Activated CD4-positive, alpha-beta memory T cell treated with anti-CD3 and anti-CD28 coated beads, Interleukin-2, amount 10 ng/mL, durations not matched to agents 7 days and 5 days (primary cell): ENCODE data around the gene FARS2. TPM values are rescaled to one million over a fixed set of nuclear protein-coding genes. Genes with fewer than 3 reads are reported as not detected.

Experiments used
- CTCF ChIA-PET: fragments of 350-600 bp; sonication (Branson Sonifier 250); formaldehyde crosslinking; loops from one replicate; lab custom pipeline; 2021; ENCODE audit warnings: antibody characterized with exemption, inconsistent platforms; lab: Charles Lee
- POLR2A ChIA-PET: fragments of 350-600 bp; sonication (Branson Sonifier 250); formaldehyde crosslinking; loops from one replicate; lab custom pipeline; 2021; ENCODE audit warnings: antibody characterized with exemption; lab: Charles Lee
- DNase-seq: peaks from one replicate; pipeline ENCODE4 v3.0.0-alpha.2; 2020
- H3K27ac Mint-ChIP-seq: one replicate; pipeline ENCODE4 v1.8.0; 2021; ENCODE audit warnings: mild to moderate bottlenecking, mixed read lengths
- H3K27me3 Mint-ChIP-seq: one replicate; pipeline ENCODE4 v1.8.0; 2021; ENCODE audit warnings: mixed read lengths
- H3K36me3 Mint-ChIP-seq: one replicate; pipeline ENCODE4 v1.8.0; 2021; ENCODE audit warnings: low read depth, mixed read lengths
- H3K4me1 Mint-ChIP-seq: one replicate; pipeline ENCODE4 v1.8.0; 2021; ENCODE audit warnings: mixed read lengths
- H3K4me3 Mint-ChIP-seq: one replicate; pipeline ENCODE4 v1.8.0; 2021; ENCODE audit warnings: mild to moderate bottlenecking, mixed read lengths
- H3K9me3 Mint-ChIP-seq: one replicate; pipeline ENCODE4 v1.8.0; 2021; ENCODE audit warnings: mixed read lengths
- total RNA-seq, 2 experiments: library from RNA; stranded (reverse); gene quantifications; one replicate each; pipeline ENCODE4 v1.2.3, GENCODE V29; 2021

The FARS2 gene
- total RNA-seq, 2 experiments from 2014 or later, result 17.6 to 18.7 TPM

GRCh38 chr6:5738211-5738610, 476.9 kb downstream of the FARS2 start:
- H3K4me1 Mint-ChIP-seq, result peaks cover 5% of the 10 kb centered on the region
- POLR2A ChIA-PET, result no interaction called here
- no peaks in the 10 kb centered on the region for H3K9me3 Mint-ChIP-seq
- H3K36me3 Mint-ChIP-seq, result no peaks in the 10 kb centered on the region
- H3K4me3 Mint-ChIP-seq, result no peak overlapping the region
- H3K27me3 Mint-ChIP-seq, result no peaks in the 10 kb centered on the region
- no peak for DNase-seq
- CTCF ChIA-PET, result interaction anchor here (0.6 kb wide), 1 partner anchor 594 kb away, joined by 3 read pairs; no protein-coding TSS in a partner anchor
- no peak overlapping the region for H3K27ac Mint-ChIP-seq

DNA sequence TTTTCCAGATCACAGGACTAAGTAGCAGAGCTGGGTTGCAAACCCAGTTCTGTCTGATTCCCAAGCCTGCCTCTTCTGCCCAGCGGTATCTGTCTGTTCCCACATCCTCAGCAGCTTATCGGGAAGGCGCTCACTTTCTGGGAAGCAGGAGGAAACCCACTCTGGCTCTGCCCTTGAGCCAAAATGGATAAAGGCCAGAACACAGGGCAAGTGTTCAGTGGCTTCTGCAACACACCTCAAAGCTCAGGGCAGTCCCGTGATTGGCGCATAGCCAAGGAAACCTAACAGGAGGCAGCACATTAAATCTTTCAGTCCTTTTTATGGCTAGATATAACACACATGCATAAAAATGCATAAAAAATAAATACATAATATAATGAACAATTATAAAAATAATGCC, 483.2 kb downstream of the FARS2 start:
- H3K36me3 Mint-ChIP-seq, result peaks cover 2% of the 10 kb centered on the region
- CTCF ChIA-PET, result no interaction called here

GRCh38 chr6:5745081-5745480, 483.8 kb downstream of the FARS2 start:
- CTCF ChIA-PET, result no interaction called here
- no peak for DNase-seq
- Mint-ChIP-seq H3K27ac (no peak overlapping the region), H3K4me3 (no peak overlapping the region), H3K9me3 (no peaks in the 10 kb centered on the region), H3K4me1 (no peaks in the 10 kb centered on the region), H3K27me3 (no peaks in the 10 kb centered on the region), H3K36me3 (peaks cover 2% of the 10 kb centered on the region)
- POLR2A ChIA-PET, result no interaction called here

More for the DNA sequence above, 483.2 kb downstream of the FARS2 start:
- no peak for DNase-seq
- H3K4me1 Mint-ChIP-seq, result no peaks in the 10 kb centered on the region
- no peak overlapping the region for H3K27ac Mint-ChIP-seq
- H3K9me3 Mint-ChIP-seq, result no peaks in the 10 kb centered on the region
- POLR2A ChIA-PET, result no interaction called here
- no peak overlapping the region for H3K4me3 Mint-ChIP-seq
- H3K27me3 Mint-ChIP-seq, result no peaks in the 10 kb centered on the region

DNA sequence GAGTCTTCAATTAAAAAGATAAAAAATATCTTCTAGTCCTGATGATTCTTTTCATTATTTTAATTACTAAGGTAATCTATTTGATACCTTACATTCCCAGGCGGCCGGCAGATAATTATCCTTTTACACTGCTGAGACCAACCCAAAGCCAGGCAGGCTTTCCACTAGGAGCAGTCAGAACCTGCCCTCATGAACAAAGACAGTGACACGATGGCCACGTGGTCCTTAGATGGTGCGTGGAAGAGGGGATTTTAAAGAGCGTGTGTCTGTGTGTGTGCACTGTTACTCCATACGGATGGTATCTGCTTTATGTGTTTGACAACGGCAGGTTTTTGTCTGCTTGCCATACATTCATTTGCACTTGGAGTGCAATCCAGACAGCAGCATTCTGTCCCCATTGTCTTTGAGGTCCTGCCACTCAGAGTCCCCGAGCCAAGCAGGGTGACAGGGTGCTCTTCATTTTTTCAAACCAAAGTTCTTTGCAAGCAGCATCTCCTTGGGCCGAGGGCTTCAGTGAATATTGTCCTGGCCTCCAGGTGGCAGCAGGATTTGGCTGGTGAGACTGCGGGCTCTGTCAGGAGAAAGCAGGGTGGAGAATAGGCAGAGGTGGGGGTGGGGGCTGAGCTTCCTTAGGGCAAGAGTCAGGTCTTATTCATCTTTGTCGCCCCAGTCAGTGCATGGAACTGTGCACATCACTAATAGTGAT, 484.9 kb downstream of the FARS2 start:
- Mint-ChIP-seq H3K36me3 (peaks cover 2% of the 10 kb centered on the region), H3K27ac (no peak overlapping the region), H3K9me3 (peaks cover 4% of the 10 kb centered on the region), H3K4me1 (no peaks in the 10 kb centered on the region), H3K27me3 (no peaks in the 10 kb centered on the region), H3K4me3 (no peak overlapping the region)
- ChIA-PET CTCF (no interaction called here), POLR2A (no interaction called here)
- DNase-seq, result no peak

DNA sequence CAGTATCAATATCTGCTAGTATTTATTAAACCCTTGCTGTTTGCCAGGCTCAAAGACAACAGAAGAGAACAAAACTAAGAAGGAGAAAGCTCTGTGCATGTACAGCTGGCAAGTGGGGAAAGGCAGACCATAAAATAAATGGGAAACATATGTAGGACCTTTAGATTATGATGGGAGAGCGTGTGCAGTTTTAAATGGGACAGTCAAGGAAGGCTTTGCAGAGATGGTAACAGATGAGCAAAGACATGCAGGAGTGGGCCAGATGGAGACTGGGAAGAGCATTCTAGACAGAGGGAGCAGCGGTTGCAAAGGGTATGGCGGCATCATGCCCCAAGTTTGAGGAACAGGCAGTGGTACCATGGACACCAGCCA, 485.4 kb downstream of the FARS2 start:
- H3K9me3 Mint-ChIP-seq, result peaks cover 4% of the 10 kb centered on the region
- no peak for DNase-seq
- CTCF ChIA-PET, result no interaction called here
- no peak overlapping the region for H3K4me3 Mint-ChIP-seq
- POLR2A ChIA-PET, result no interaction called here
- H3K27ac Mint-ChIP-seq, result no peak overlapping the region
- no peaks in the 10 kb centered on the region for H3K27me3 Mint-ChIP-seq
- no peaks in the 10 kb centered on the region for H3K4me1 Mint-ChIP-seq
- H3K36me3 Mint-ChIP-seq, result peaks cover 2% of the 10 kb centered on the region

DNA sequence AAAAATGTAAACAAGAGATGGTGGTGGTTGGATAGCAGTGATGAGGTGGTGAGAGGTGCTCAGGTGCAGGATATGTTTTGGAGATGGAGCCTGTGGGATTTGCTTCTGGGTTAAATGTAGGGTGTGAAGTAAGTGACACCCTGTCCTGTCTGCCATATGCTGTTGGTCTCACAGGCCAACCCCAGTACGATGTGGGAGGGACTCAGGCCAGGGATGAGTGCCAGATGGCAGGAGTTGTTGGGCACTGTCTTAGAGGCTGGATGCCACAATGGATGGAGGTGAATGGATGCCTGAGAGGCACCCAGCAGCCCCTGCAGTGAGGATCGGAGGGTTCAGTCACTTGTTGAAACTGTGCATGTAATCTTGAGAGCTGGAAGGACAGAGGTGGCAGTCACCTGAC, 486.1 kb downstream of the FARS2 start:
- Mint-ChIP-seq H3K9me3 (peaks cover 4% of the 10 kb centered on the region), H3K4me1 (no peaks in the 10 kb centered on the region), H3K4me3 (no peak overlapping the region), H3K27me3 (no peaks in the 10 kb centered on the region), H3K27ac (no peak overlapping the region), H3K36me3 (peaks cover 2% of the 10 kb centered on the region)
- POLR2A ChIA-PET, result no interaction called here
- CTCF ChIA-PET, result no interaction called here
- DNase-seq, result no peak

- ChIA-PET CTCF (no interaction called here), POLR2A (no interaction called here)
- no peak for DNase-seq
- H3K9me3 Mint-ChIP-seq, result peaks cover 4% of the 10 kb centered on the region
- H3K4me3 Mint-ChIP-seq, result no peak overlapping the region
- H3K36me3 Mint-ChIP-seq, result peaks cover 2% of the 10 kb centered on the region
- H3K27ac Mint-ChIP-seq, result no peak overlapping the region
- H3K4me1 Mint-ChIP-seq, result no peaks in the 10 kb centered on the region
- no peaks in the 10 kb centered on the region for H3K27me3 Mint-ChIP-seq
These were observed 487.8 kb downstream of the FARS2 start for GRCh38 chr6:5749016-5749650.

DNA sequence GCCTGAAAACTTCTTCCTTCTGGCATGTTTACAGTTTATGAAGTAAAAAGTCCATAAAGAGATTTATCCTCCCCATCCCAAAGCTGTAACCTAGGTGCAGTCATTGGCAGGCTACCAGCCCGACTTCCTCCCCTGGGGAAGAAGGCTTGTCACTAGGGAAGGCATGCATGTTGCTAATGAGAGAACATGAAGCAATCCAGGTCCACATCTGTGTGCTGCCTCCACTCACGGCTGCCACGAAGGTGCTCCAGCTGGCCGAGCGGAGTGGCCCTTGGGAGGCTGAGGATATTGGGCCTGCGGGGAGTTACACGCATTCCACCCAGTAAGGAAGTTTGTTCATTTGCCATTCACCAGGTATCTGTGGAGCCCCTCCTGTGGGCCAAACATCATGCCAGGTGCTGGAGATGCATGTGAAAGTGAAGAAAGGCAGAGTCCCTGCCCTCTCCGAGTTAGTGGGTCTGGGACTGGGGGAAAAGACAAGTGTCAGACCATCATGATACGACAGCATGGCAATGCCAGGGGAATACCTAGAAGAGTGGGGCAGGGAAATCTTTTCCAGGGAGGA, 488.4 kb downstream of the FARS2 start:
- no peak overlapping the region for H3K27ac Mint-ChIP-seq
- H3K36me3 Mint-ChIP-seq, result peaks cover 2% of the 10 kb centered on the region
- ChIA-PET POLR2A (no interaction called here), CTCF (no interaction called here)
- DNase-seq, result no peak
- H3K4me3 Mint-ChIP-seq, result no peak overlapping the region
- H3K9me3 Mint-ChIP-seq, result peaks cover 7% of the 10 kb centered on the region
- no peaks in the 10 kb centered on the region for H3K27me3 Mint-ChIP-seq
- H3K4me1 Mint-ChIP-seq, result no peaks in the 10 kb centered on the region

GRCh38 chr6:5751525-5752390, 490.4 kb downstream of the FARS2 start:
- Mint-ChIP-seq H3K27ac (no peak overlapping the region), H3K36me3 (peaks cover 7% of the 10 kb centered on the region), H3K27me3 (no peaks in the 10 kb centered on the region), H3K4me3 (no peak overlapping the region), H3K4me1 (no peaks in the 10 kb centered on the region), H3K9me3 (peaks cover 14% of the 10 kb centered on the region)
- ChIA-PET CTCF (no interaction called here), POLR2A (no interaction called here)
- no peak for DNase-seq

DNA sequence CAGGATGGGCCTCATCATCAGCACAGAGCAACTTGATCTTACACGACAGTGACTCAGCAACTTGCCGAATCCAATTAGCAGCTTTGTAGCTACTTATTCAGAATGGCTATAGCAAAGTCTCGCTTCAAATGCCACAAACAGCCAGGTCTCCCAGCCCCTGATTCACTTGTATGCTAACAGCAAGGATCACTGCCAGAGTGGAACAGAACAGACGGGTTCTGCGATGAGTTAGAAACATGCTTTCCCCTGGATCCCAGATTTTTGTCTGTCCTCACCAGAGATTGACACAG, 491.0 kb downstream of the FARS2 start:
- Mint-ChIP-seq H3K9me3 (peaks cover 14% of the 10 kb centered on the region), H3K27me3 (no peaks in the 10 kb centered on the region), H3K4me3 (no peak overlapping the region), H3K36me3 (peaks cover 7% of the 10 kb centered on the region), H3K4me1 (no peaks in the 10 kb centered on the region), H3K27ac (no peak overlapping the region)
- DNase-seq, result no peak
- ChIA-PET POLR2A (no interaction called here), CTCF (no interaction called here)

GRCh38 chr6:5753209-5753608, 491.9 kb downstream of the FARS2 start:
- H3K4me1 Mint-ChIP-seq, result no peaks in the 10 kb centered on the region
- H3K27ac Mint-ChIP-seq, result no peak overlapping the region
- peaks cover 7% of the 10 kb centered on the region for H3K36me3 Mint-ChIP-seq
- no peak for DNase-seq
- no peaks in the 10 kb centered on the region for H3K27me3 Mint-ChIP-seq
- ChIA-PET POLR2A (no interaction called here), CTCF (no interaction called here)
- H3K4me3 Mint-ChIP-seq, result no peak overlapping the region
- peaks cover 14% of the 10 kb centered on the region for H3K9me3 Mint-ChIP-seq

DNA sequence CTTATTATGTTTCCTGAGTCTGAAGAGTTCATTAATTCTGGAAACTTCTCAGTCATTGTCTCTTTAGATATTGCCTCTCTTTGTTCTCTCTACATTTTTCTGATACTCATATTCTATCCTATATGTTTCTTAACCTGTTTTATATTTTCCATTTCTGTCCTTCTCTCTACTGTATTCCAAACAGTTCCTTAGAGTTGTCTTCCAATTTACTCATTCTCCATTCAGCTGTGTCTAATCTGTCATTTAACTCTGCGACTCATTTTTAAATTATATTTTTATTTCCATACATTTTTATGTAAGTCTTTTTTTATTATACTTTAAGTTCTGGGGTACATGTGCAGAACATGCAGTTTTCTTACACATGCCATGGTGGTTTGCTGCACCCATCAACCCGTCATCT, 493.6 kb downstream of the FARS2 start:
- Mint-ChIP-seq H3K4me3 (no peak overlapping the region), H3K9me3 (peaks cover 14% of the 10 kb centered on the region), H3K36me3 (peaks cover 4% of the 10 kb centered on the region), H3K27ac (no peak overlapping the region), H3K27me3 (no peaks in the 10 kb centered on the region), H3K4me1 (no peaks in the 10 kb centered on the region)
- CTCF ChIA-PET, result no interaction called here
- POLR2A ChIA-PET, result no interaction called here
- no peak for DNase-seq

DNA sequence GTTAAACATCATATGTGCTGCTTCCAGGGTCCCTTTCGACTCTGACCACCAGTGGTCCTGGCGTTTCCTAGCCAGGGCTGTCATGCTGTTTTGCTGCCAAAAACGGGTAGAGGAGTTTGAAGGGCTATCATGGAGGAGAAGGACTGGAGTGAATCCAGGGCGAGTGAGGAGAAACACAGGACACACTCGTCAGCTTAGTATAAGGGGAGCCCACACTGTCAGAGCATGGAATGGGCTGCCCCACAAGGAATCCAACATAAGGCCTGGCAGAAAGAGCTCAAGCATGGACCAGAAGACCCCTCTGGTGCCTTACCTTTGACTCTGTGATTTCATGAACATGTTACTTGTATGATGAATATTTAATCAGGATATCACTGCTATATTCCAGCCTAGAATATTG, 498.3 kb downstream of the FARS2 start:
- no peak overlapping the region for H3K27ac Mint-ChIP-seq
- ChIA-PET POLR2A (no interaction called here), CTCF (no interaction called here)
- no peak for DNase-seq
- no peak overlapping the region for H3K4me3 Mint-ChIP-seq
- no peaks in the 10 kb centered on the region for H3K27me3 Mint-ChIP-seq
- peaks cover 8% of the 10 kb centered on the region for H3K9me3 Mint-ChIP-seq
- peaks cover 4% of the 10 kb centered on the region for H3K36me3 Mint-ChIP-seq
- no peaks in the 10 kb centered on the region for H3K4me1 Mint-ChIP-seq
